ENCODE data around the gene SCYL1.

Gene SCYL1

GRCh38 chr11:65580756-65581155, 55.9 kb downstream of the SCYL1 start:
- no peak for TF ChIP-seq CTCF (IDR thresholded peaks at IDR 0.05; ENCODE audit: low read depth, low read length, missing control alignments)
- no peak overlapping the region for H3K4me3 ChIP-seq (replicated peaks; ENCODE audit: low read depth, low read length)
- no peak for DNase-seq (ENCODE audit: extremely low read depth, low read depth)

- TF ChIP-seq CTCF (IDR thresholded peaks at IDR 0.05; ENCODE audit: low read depth, low read length, missing control alignments): no peak
- H3K4me3 ChIP-seq (replicated peaks; ENCODE audit: low read depth, low read length): no peak overlapping the region
- no peak for DNase-seq (ENCODE audit: extremely low read depth, low read depth)
Observed at GRCh38 chr11:65581928-65582327, 57.0 kb downstream of the SCYL1 start.

GRCh38 chr11:65583589-65583988, 58.7 kb downstream of the SCYL1 start:
- H3K4me3 ChIP-seq (replicated peaks; ENCODE audit: low read depth, low read length): no peak overlapping the region
- DNase-seq (ENCODE audit: extremely low read depth, low read depth): no peak
- no peak for TF ChIP-seq CTCF (IDR thresholded peaks at IDR 0.05; ENCODE audit: low read depth, low read length, missing control alignments)

GRCh38 chr11:65584106-65584505, 59.2 kb downstream of the SCYL1 start:
- H3K4me3 ChIP-seq (replicated peaks; ENCODE audit: low read depth, low read length): no peak overlapping the region

GRCh38 chr11:65584723-65585171, 59.9 kb downstream of the SCYL1 start:
- H3K4me3 ChIP-seq (replicated peaks; ENCODE audit: low read depth, low read length): no peak overlapping the region
- TF ChIP-seq CTCF (IDR thresholded peaks at IDR 0.05; ENCODE audit: low read depth, low read length, missing control alignments): no peak
- DNase-seq (ENCODE audit: extremely low read depth, low read depth): no peak

More at GRCh38 chr11:65584106-65584505, 59.2 kb downstream of the SCYL1 start:
- no peak for DNase-seq (ENCODE audit: extremely low read depth, low read depth)
- no peak for TF ChIP-seq CTCF (IDR thresholded peaks at IDR 0.05; ENCODE audit: low read depth, low read length, missing control alignments)

GRCh38 chr11:65585396-65586246, 60.7 kb downstream of the SCYL1 start:
- H3K4me3 ChIP-seq (replicated peaks; ENCODE audit: low read depth, low read length): no peak overlapping the region
- TF ChIP-seq CTCF (IDR thresholded peaks at IDR 0.05; ENCODE audit: low read depth, low read length, missing control alignments): no peak

More at GRCh38 chr11:65585396-65586246, 60.7 kb downstream of the SCYL1 start:
- DNase-seq (ENCODE audit: extremely low read depth, low read depth): no peak

Measured in HFF-Myc (cell line).